GM12892 (cell line): ENCODE data around the gene SLC2A9.

Source experiments
- POLR2A ChIP-seq: IDR thresholded peaks from 2 replicates; pipeline ENCODE4 v1.6.1; 2011; ENCODE audit warnings: low read depth, low read length, control low read depth
- POLR2AphosphoS5 ChIP-seq: IDR thresholded peaks from 2 replicates; pipeline ENCODE4 v1.6.1; 2011; ENCODE audit warnings: low read depth, low read length, control low read depth

DNA sequence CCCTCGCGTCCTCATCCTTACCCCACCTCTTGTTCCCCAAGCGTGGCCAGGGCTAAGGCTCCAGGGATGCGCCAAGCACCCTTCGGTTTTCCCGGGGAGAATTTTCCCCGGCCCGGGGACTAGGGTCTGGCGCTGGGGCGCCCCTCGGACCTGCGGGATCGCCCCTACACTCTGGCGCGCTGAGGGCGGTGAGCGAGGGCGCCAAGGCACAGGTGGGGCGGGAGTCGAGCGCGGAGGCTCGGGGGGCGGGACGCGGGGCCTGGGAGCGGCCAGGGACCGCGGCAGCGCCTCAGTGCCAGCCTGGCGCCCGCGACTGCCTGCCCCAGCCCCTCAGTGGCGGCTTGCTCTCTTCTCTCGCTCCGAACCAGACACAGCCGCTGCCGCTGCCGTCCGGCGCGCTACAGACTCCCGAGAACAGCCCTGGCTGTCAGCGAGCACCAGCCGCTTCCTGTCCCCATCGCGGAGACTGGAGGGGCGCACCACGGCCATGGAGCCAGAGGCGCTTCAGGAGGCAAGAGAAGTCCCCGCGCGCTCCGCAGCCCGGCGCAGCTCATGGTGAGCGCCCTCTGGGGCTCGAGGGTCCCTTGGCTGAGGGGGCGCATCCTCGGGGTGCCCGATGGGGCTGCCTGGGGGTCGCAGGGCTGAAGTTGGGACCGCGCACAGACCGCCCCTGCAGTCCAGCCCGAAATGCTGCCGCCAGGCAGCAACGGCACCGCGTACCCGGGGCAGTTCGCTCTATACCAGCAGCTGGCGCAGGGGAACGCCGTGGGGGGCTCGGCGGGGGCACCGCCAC lies 239.8 kb downstream of the SLC2A9 start, which contains the start of gene DRD5:
- no peak for TF ChIP-seq POLR2AphosphoS5
- TF ChIP-seq POLR2A: no peak
